Astrocyte of the hippocampus (primary cell): ENCODE data around the gene CPPED1.

Experiments
- DNase-seq: peaks from one replicate; pipeline ENCODE4 v3.0.0; 2011; ENCODE audit warnings: low read depth, low spot score

The CPPED1 gene

GRCh38 chr16:12649356-12649755 is 154.3 kb downstream of the CPPED1 start:
- no peak for DNase-seq

GRCh38 chr16:12646490-12647274 is 157.0 kb downstream of the CPPED1 start:
- no peak for DNase-seq

GRCh38 chr16:12646098-12646489 is 157.6 kb downstream of the CPPED1 start:
- no peak for DNase-seq

DNA sequence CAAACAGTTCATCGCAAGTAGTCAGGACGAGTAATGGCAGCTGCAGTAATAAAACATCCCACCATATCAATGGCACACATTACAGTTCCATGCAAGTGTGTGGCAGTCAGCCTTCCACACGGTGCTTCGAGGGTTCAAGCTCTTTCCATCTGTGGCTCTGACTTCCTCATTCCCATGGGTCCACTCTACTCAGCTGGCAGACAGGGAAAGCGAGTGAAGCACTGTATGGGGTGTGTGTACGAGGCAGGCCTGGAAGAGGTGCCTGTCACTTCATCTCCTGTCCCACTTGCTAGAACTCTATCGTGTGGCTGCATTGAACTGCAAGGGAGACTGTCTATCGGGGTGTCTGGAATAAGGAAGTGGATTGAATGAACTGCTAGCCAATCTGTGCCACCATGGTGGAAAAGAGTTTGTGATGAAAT is 160.6 kb downstream of the CPPED1 start:
- no peak for DNase-seq

DNA sequence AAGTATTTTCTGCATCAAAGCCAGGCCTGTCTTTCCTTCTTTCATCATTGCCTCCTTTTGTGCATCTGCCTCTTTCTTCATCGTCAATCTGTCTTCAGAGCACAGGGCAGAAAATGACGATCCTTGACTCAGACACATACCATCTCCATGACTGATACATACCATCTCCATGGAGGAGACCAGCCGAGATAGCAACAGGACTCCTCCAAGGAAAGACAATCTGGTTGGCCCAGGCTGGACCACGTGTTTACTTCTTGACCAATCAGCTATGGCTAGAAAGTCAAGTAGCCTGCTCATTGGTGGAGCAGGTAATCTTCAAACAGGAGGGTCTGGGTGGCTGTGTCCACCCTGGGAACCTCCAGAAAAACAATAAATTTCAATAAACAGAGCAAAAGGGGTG is 164.6 kb downstream of the CPPED1 start:
- DNase-seq, result peak; percentile 31

DNA sequence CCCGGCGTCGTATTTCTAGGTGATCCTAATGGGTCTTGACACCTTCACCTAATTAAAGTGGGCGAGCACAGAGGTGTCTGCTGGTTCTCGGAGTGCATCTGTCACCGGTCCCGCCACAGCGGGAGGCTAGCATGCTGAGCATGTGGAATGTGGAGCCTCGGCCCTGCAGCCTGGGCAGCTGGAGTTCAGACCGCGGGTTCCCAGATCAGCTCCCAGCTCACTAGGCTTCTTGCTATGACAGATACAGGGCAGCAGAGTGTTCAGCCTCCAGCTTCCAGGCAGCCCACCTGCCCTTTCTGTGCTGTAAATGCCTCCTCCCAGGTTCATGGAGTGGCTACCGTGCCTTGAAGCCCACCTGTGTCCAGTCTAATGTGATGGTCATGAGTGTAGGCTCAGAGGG is 166.7 kb downstream of the CPPED1 start:
- no peak for DNase-seq

- DNase-seq, result no peak
Observed at GRCh38 chr16:12629271-12629670, 174.4 kb downstream of the CPPED1 start.

DNA sequence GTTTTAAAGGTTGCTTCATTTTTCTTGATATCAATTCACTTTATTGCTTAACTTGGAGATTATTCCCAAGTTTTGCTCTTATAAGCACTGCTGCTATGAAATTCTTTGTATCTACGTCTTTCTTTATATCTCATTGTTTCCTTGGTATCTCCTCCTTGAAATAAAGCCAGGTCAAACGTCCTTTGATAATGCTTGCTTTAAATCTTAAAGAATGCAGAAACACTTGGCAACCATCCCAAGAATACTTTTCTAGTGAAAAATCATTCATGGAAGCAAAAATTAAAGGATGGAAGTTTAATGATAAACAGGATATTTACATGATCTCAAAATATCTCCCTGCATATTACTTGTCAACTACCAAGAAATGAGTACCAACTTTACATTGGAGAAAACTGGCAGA is 175.2 kb downstream of the CPPED1 start:
- no peak for DNase-seq

GRCh38 chr16:12627394-12627793 is 176.3 kb downstream of the CPPED1 start:
- no peak for DNase-seq

DNA sequence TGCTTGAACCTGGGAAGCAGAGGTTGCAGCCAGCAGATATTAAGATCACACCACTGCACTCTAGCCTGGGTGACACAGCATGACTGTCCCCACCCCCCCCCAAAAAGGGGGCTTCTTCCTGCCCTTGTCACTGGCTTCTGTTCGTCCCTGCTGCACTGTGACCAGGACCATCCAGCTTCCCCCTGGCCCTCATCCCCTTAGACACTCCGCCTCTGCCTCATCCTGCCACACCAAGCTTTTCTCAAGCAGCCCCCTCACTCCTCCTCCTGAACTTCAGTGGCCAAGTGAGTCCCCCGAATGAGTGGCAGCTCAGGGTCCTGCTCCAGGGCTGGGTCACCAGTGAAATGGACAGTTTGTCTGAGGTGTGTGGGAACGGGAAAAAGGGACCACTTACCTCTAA is 177.3 kb downstream of the CPPED1 start:
- DNase-seq, result no peak

GRCh38 chr16:12625716-12626115 is 178.0 kb downstream of the CPPED1 start:
- DNase-seq, result no peak

DNA sequence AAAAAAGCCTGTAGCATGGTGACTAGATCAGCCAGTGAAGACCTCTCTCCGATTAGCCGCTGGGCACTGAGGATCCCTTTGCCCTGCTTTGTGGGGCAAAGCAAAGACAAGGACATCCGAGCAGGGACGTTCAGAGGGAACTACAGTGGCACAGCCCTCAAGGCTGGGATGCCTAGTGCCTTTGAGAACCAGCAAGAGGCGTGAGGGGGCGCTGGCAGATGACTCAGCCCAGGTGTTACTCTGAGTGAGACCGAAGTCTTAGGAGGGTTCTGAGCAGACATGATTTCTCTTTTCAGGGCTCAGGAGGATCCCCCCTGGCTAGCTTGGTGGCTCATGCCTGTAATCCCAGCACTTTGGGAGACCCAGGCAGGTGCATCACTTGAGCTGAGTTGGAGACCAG is 178.6 kb downstream of the CPPED1 start:
- no peak for DNase-seq

- no peak for DNase-seq
Observed at GRCh38 chr16:12620150-12620549, 183.5 kb downstream of the CPPED1 start.

DNA sequence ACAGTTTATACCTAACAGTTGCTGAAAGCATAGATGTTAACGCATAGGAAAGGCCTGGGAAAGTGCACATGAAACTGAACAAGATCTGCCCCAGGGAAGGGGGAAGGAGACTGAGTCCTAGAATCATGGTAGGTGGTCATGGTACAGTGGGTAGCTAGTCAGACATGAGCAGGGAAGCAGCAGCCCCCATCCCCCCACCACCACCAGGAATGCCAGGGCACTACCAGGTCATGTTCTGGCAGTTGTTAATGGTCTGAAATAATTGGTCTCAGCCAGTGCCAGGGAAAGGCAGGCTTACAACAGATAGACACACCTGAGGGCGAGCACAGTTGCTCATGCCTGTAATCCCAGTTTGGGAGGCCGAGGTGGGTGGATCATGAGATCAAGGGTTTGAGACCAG is 185.2 kb downstream of the CPPED1 start:
- no peak for DNase-seq

DNA sequence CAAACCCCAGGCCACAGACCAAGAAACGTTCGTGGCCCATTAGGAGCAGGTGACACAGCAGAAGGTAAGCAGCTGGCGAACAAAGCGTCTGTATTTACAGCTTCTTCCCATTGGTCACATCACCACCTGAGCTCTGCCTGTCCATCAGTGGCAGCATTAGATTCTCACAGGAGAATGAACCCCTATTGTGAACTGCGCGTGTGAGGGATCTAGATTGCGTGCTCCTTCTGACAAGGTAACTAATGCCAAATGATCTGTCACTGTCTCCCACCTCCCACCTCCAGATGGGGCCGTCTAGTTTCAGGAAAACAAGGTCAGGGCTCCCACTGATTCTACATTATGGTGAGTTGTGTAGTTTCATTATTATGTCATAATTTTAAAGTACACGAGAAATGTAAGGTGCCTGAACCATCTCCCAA is 186.3 kb downstream of the CPPED1 start:
- DNase-seq, result no peak

GRCh38 chr16:12614662-12615278 is 188.9 kb downstream of the CPPED1 start:
- no peak for DNase-seq

DNA sequence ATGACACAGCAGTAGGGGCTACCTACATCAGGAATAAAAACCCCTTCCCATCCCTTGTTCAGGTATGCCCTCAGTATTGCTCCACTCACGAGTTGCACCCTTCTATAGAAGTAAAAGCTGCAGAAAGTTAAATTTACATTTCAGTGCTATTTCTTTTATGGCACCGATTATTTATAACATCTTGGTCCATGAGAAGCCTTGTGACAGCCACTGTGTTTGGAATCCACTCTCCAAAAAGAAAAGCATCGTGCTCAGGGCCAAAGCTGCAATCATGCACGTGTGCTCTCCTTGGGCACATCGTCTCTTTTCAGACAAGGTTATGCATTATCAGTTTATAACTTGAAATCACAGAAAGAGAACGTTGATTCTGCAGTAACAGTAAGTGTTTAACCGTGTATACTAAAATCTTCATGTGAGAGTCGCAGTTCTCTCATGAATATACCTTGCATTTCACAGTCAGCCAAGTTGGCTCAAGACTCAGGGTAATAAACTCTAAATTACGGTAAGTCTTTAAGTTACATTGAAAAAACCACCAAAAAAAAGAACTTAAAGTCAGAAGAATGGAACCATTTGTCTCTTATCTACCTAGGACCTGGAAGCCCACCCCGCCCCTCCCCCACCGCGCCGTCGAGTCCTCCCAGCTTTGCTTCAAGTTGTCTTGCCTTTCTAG is 189.6 kb downstream of the CPPED1 start:
- no peak for DNase-seq

GRCh38 chr16:12613131-12613991 is 190.3 kb downstream of the CPPED1 start:
- peak; percentile 57 for DNase-seq

- peak; percentile 7 for DNase-seq
Observed at GRCh38 chr16:12612598-12613101, 191.0 kb downstream of the CPPED1 start.

- DNase-seq, result no peak
Observed at GRCh38 chr16:12611916-12612597, 191.6 kb downstream of the CPPED1 start.

DNA sequence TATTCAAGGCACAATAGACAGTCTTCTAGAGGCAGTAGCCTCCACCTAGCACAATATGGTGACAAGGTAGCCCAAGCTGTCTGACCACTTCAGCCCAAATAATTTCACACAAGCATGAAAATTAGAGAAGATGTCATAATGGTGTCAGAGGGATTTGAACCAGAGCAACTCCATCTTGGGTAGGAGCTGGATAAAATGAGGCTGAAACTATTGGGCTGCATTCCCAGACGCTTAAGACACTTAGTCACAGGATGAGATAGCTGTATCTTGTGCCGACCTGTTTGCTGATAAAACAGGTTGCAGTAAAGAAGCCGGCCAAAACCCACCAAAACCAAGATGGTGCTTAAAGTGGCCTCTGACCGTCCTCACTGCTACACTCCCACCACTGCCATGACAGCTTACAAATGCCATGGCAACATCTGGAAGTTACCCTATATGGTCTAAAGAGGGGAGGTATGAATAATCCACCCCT is 192.6 kb downstream of the CPPED1 start:
- DNase-seq, result no peak
